Bronchial epithelial cell (primary cell): Measurements from ENCODE around the gene YAF2. TPM values are rescaled to one million over a fixed set of nuclear protein-coding genes. Genes with fewer than 3 reads are reported as not detected.

Source experiments
- DNase-seq: peaks from one replicate; pipeline ENCODE4 v3.0.0-alpha.2; 2010; ENCODE audit warnings: low read depth
- FAIRE-seq: peaks from 2 replicates; lab custom pipeline; 2011; peaks lifted over from hg19 to GRCh38; lab: Jason Lieb, UNC
- H3K27me3 ChIP-seq: 2 replicates; pipeline ENCODE4 v1.5.1; 2011; ENCODE audit warnings: low read length; ENCODE audit not compliant: control insufficient read depth, insufficient read depth
- H3K36me3 ChIP-seq: 2 replicates; pipeline ENCODE4 v1.5.1; 2011; ENCODE audit warnings: low read length; ENCODE audit not compliant: control insufficient read depth, insufficient read depth
- H3K4me3 ChIP-seq: 2 replicates; pipeline ENCODE4 v1.5.1; 2011; ENCODE audit warnings: mild to moderate bottlenecking, low read depth, low read length, control low read depth
- CTCF ChIP-seq: IDR thresholded peaks from 2 replicates; pipeline ENCODE4 v1.5.1; 2011; ENCODE audit warnings: mild to moderate bottlenecking, moderate library complexity, low read length, control low read depth, inconsistent platforms; ENCODE audit not compliant: insufficient read depth, severe bottlenecking
- total RNA-seq: library from RNA; depleted of rRNA; stranded (reverse); fragments of >200 nt; gene quantifications from 2 replicates; pipeline ENCODE4 v1.2.1, GENCODE V29; 2014

The YAF2 gene
- total RNA-seq, 1 donor from 2014 or later: 14.2 TPM

- DNase-seq (no peak), FAIRE-seq (no peak)
- Histone ChIP-seq H3K4me3 (no peak overlapping the region), H3K36me3 (peaks cover 1% of the 10 kb centered on the region), H3K27me3 (no peaks in the 10 kb centered on the region)
- no peak for TF ChIP-seq CTCF
These were observed 75.1 kb downstream of the YAF2 start for GRCh38 chr12:42162965-42163364.

- TF ChIP-seq CTCF: no peak
- H3K27me3 ChIP-seq: no peaks in the 10 kb centered on the region
- FAIRE-seq (no peak), DNase-seq (peak; percentile 70)
- no peak overlapping the region for H3K4me3 ChIP-seq
- peaks cover 1% of the 10 kb centered on the region for H3K36me3 ChIP-seq
These were observed 75.9 kb downstream of the YAF2 start for GRCh38 chr12:42162193-42162592.

GRCh38 chr12:42161529-42161928 lies 76.5 kb downstream of the YAF2 start:
- no peaks in the 10 kb centered on the region for H3K27me3 ChIP-seq
- no peak overlapping the region for H3K4me3 ChIP-seq
- peaks cover 1% of the 10 kb centered on the region for H3K36me3 ChIP-seq
- TF ChIP-seq CTCF: no peak
- no peak for FAIRE-seq
- no peak for DNase-seq

GRCh38 chr12:42156232-42156631 lies 81.8 kb downstream of the YAF2 start:
- H3K36me3 ChIP-seq: peaks cover 1% of the 10 kb centered on the region
- no peak for FAIRE-seq
- DNase-seq: no peak
- no peak for TF ChIP-seq CTCF
- no peak overlapping the region for H3K4me3 ChIP-seq
- H3K27me3 ChIP-seq: no peaks in the 10 kb centered on the region

- Histone ChIP-seq H3K36me3 (no peaks in the 10 kb centered on the region), H3K4me3 (no peak overlapping the region), H3K27me3 (no peaks in the 10 kb centered on the region)
- TF ChIP-seq CTCF: no peak
- FAIRE-seq (no peak), DNase-seq (peak; percentile 28)
These were observed 92.4 kb downstream of the YAF2 start for GRCh38 chr12:42145552-42146215.

- Histone ChIP-seq H3K4me3 (peak overlapping the region; percentile 63), H3K27me3 (no peaks in the 10 kb centered on the region), H3K36me3 (no peaks in the 10 kb centered on the region)
- TF ChIP-seq CTCF: no peak
- FAIRE-seq (no peak), DNase-seq (no peak)
These were observed 92.9 kb downstream of the YAF2 start for GRCh38 chr12:42145197-42145549.
